ENCODE data around the gene C4orf33. TPM values are rescaled to one million over a fixed set of nuclear protein-coding genes. Genes with fewer than 3 reads are reported as not detected.

C4orf33 gene
- total RNA-seq = 4.1 and 6.5 TPM in 2 replicates

DNA sequence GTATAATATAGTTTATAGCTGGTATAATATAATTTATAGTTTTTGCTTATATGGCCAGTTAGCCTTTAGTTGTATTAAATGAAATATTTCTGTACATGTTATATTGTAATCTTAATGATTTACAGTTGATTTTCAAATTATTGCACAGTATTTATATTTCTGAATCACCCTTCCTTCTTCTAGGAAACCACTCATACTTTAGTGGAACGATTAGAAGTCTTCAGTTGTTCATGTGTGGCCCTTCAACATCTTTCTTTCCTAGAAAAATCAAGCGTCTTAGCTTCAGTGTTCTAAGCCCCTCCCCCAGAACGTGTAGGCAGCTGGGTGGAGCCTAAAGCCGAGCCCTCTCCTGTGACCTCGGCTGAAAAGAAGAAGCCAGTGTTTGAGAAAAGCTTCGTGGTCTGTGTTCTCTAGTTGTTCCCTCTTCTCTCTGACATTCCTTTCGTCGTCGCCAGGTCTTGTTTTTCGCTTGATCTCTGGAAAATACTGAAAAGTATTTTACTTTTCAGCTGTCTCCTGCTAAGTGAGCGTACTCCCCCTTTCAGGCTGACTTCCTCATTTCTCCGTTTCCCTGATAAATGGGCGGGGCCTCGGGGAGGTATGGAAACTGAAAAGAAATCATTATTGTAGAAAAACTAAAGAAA lies at the start of gene C4orf33:
Gene C4orf33, plus strand, starts transcription at position 342 of the 644 bp plus-strand sequence. CDS start 6,459 bp downstream, outside the sequence.

DNA sequence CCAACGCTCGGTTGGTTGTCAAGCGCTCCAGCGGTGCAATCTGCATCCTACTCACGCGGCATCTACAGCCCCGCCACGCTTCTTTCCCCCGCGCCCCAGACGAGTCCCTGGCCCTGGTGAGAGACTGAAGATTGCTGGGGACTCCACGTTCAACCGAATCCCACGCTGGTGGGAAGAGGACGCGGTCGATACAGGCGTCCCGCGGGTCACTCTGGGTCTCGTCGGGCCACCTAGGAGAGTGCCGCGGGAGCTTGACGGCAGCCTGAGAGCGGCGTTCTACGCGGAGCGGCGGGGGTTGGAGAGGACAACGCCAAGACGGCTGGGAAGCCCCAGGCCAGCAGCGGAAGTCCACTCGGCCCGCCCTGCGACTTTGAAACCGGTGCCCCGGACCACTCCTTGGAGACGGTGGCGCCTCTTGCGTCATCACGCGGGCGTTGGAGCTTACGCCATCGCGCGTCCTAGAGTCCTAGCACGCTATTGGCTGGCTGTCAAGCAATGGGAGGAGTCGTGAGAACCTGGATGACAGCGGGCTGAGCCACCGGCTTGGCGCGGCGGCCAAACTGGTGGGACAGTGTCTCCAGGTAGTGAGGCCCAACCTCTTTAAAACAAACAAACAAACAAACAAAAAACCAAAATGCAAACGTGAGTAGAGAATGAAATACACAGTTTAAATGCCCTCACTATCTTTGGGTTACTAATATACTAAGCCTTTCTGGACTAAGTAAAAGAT lies 2.6 kb upstream of the C4orf33 start, which contains the start of gene SCLT1:
Gene SCLT1, minus strand, starts transcription at position 349 of the 730 bp plus-strand sequence. CDS start 436 bp downstream, outside the sequence.

Other genes starting within 250 kb of the C4orf33 start
- 8.5 and 8.9 TPM in 2 replicates for gene SCLT1, start 2.6 kb upstream of the C4orf33 start, total RNA-seq